Nephron progenitor cell (in vitro differentiated cells): Measurements from ENCODE around the gene NR2F2.

ENCODE experiments used
- DNase-seq: peaks from one replicate; pipeline ENCODE4 v3.0.0; 2021
- H3K27ac Mint-ChIP-seq: 2 replicates; pipeline ENCODE4 v1.8.0; 2021; ENCODE audit warnings: mild to moderate bottlenecking, moderate library complexity, mixed read lengths
- H3K27me3 Mint-ChIP-seq: 2 replicates; pipeline ENCODE4 v1.8.0; 2021; ENCODE audit warnings: mild to moderate bottlenecking, low read depth, mixed read lengths; ENCODE audit not compliant: poor library complexity
- H3K36me3 Mint-ChIP-seq: 2 replicates; pipeline ENCODE4 v1.8.0; 2021; ENCODE audit warnings: low read depth, mixed read lengths
- H3K4me1 Mint-ChIP-seq: 2 replicates; pipeline ENCODE4 v1.8.0; 2021; ENCODE audit warnings: mixed read lengths
- H3K4me3 Mint-ChIP-seq: 2 replicates; pipeline ENCODE4 v1.8.0; 2021; ENCODE audit warnings: mild to moderate bottlenecking, moderate library complexity, mixed read lengths
- H3K9me3 Mint-ChIP-seq: 2 replicates; pipeline ENCODE4 v1.8.0; 2021; ENCODE audit warnings: mild to moderate bottlenecking, moderate library complexity, mixed read lengths
- CTCF ChIP-seq: fragments of 200-600 bp; sonication (generic); IDR thresholded peaks from 2 replicates; pipeline ENCODE4 v1.5.0; 2021; ENCODE audit warnings: antibody characterized with exemption

NR2F2 gene

GRCh38 chr15:96330450-96331143 lies at the start of gene NR2F2:
NR2F2 (plus strand) TSS chr15:96330700; CDS start chr15:96332106, 1,406 bp downstream.
- DNase-seq: peak; percentile 94
- Mint-ChIP-seq H3K4me3 (peak within 1 kb of the TSS; percentile 99), H3K27me3 (peaks cover 41% of the 10 kb centered on the region), H3K4me1 (peaks cover 35% of the 10 kb centered on the region), H3K9me3 (no peaks in the 10 kb centered on the region), H3K27ac (peak within 1 kb of the TSS; percentile 100), H3K36me3 (peaks cover 40% of the 10 kb centered on the region)
- TF ChIP-seq CTCF: no peak

GRCh38 chr15:96285305-96285704 lies 45.2 kb upstream of the NR2F2 start:
- no peak for DNase-seq
- Mint-ChIP-seq H3K36me3 (peaks cover 92% of the 10 kb centered on the region), H3K27me3 (no peaks in the 10 kb centered on the region), H3K9me3 (peaks cover 35% of the 10 kb centered on the region), H3K27ac (peak overlapping the region; percentile 96), H3K4me3 (peak overlapping the region; percentile 37), H3K4me1 (peaks cover 43% of the 10 kb centered on the region)
- TF ChIP-seq CTCF: no peak

- peak overlapping the region; percentile 19 for H3K4me3 Mint-ChIP-seq
- no peak for DNase-seq
- H3K27me3 Mint-ChIP-seq: no peaks in the 10 kb centered on the region
- H3K4me1 Mint-ChIP-seq: peaks cover 47% of the 10 kb centered on the region
- peaks cover 92% of the 10 kb centered on the region for H3K36me3 Mint-ChIP-seq
- TF ChIP-seq CTCF: no peak
- H3K27ac Mint-ChIP-seq: peak overlapping the region; percentile 96
- H3K9me3 Mint-ChIP-seq: peaks cover 33% of the 10 kb centered on the region
Measured at GRCh38 chr15:96285729-96286254, 44.7 kb upstream of the NR2F2 start.

- peaks cover 74% of the 10 kb centered on the region for H3K36me3 Mint-ChIP-seq
- H3K4me1 Mint-ChIP-seq: peaks cover 31% of the 10 kb centered on the region
- H3K4me3 Mint-ChIP-seq: peak overlapping the region; percentile 35
- DNase-seq: no peak
- peaks cover 21% of the 10 kb centered on the region for H3K9me3 Mint-ChIP-seq
- TF ChIP-seq CTCF: no peak
- no peaks in the 10 kb centered on the region for H3K27me3 Mint-ChIP-seq
- peak overlapping the region; percentile 66 for H3K27ac Mint-ChIP-seq
Measured at GRCh38 chr15:96290679-96291078, 39.8 kb upstream of the NR2F2 start.

- Mint-ChIP-seq H3K27ac (no peak overlapping the region), H3K36me3 (peaks cover 77% of the 10 kb centered on the region), H3K9me3 (peaks cover 35% of the 10 kb centered on the region), H3K4me3 (no peak overlapping the region), H3K4me1 (peaks cover 14% of the 10 kb centered on the region), H3K27me3 (no peaks in the 10 kb centered on the region)
- no peak for TF ChIP-seq CTCF
- DNase-seq: no peak
Measured at GRCh38 chr15:96292635-96293034, 37.9 kb upstream of the NR2F2 start.

GRCh38 chr15:96293441-96293840 lies 37.1 kb upstream of the NR2F2 start:
- DNase-seq: no peak
- Mint-ChIP-seq H3K27ac (no peak overlapping the region), H3K9me3 (peaks cover 43% of the 10 kb centered on the region), H3K4me1 (peaks cover 14% of the 10 kb centered on the region), H3K36me3 (peaks cover 77% of the 10 kb centered on the region), H3K4me3 (no peak overlapping the region), H3K27me3 (no peaks in the 10 kb centered on the region)
- no peak for TF ChIP-seq CTCF
